ENCODE measurements around the gene RFNG. TPM values are rescaled to one million over a fixed set of nuclear protein-coding genes. Genes with fewer than 3 reads are reported as not detected.

The RFNG gene
- total RNA-seq, 4 donors from 2014 or later, result 33.2 to 92.0 (median 48.8) TPM

DNA sequence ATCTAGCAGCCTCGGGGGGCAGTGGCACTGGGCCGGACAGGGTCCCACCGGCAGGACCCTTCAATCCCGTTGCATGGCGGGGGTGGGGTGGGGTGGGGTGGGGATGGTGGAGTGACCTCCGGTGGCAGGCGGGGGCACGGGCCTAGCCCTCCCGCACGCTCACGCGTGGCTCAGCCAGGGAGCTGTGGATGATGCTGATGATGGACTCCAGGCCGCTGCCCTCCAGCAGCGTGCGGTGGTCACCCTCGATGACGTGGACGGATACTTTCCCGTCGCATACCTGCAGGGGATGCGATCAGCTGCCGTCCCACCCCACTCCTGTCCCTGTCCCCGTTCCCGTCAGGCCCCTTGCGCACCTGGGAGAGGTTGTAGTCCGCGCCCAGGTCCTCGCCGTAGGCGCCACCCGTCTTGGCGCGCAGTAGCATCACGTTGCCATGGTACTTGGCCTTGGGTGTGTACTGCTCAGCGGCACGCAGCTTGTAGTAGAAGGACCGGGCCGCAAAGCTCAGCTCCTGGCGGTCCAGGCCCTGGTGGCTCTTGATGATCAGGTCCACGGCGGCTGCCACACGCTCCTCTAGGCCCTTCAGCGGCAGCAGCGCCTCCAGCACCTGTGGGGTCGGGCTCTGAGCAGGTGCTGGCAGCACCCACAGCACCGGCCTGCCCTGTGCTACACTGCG, 27.5 kb upstream of the RFNG start:
- TF ChIP-seq EP300 (IDR thresholded peaks at IDR 0.05; ENCODE audit: low read depth) (no peak), POLR2AphosphoS5 (IDR thresholded peaks at IDR 0.05) (no peak), POLR2A (IDR thresholded peaks at IDR 0.05) (no peak)
- TF ChIP-seq, protein P1, sequence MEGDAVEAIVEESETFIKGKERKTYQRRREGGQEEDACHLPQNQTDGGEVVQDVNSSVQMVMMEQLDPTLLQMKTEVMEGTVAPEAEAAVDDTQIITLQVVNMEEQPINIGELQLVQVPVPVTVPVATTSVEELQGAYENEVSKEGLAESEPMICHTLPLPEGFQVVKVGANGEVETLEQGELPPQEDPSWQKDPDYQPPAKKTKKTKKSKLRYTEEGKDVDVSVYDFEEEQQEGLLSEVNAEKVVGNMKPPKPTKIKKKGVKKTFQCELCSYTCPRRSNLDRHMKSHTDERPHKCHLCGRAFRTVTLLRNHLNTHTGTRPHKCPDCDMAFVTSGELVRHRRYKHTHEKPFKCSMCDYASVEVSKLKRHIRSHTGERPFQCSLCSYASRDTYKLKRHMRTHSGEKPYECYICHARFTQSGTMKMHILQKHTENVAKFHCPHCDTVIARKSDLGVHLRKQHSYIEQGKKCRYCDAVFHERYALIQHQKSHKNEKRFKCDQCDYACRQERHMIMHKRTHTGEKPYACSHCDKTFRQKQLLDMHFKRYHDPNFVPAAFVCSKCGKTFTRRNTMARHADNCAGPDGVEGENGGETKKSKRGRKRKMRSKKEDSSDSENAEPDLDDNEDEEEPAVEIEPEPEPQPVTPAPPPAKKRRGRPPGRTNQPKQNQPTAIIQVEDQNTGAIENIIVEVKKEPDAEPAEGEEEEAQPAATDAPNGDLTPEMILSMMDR (IDR thresholded peaks at IDR 0.05), result no peak
- H3K4me1 ChIP-seq, result no peaks in the 10 kb centered on the region
- no peak overlapping the region for H3K27ac ChIP-seq
- 94% methylated on average over 38 of the region's 47 CpGs; no CpG with 5 or more reads in 1 of the 2 donors for WGBS, 2 donors (ENCODE audit: low coverage in 1 of 2)
- H3K9me3 ChIP-seq, result no peaks in the 10 kb centered on the region
- H3K27me3 ChIP-seq, result no peaks in the 10 kb centered on the region
- no peak overlapping the region for H3K4me3 ChIP-seq
- no peak for DNase-seq
- in situ Hi-C loops (cut with MboI; ENCODE audit: low pct_ligation_motif_present in 1 of 4, low pct_unique_long_range_greater_than_20kb in 1 of 4, low sequenced_read_pairs in 3 of 4) (no loop called here), intact Hi-C loops (cut with DNase I; ENCODE audit: low total_unique reads) (no loop called here)
- peaks cover 0 to 35% (median 16%) of the 10 kb centered on the region in 4 donors for H3K36me3 ChIP-seq

DNA sequence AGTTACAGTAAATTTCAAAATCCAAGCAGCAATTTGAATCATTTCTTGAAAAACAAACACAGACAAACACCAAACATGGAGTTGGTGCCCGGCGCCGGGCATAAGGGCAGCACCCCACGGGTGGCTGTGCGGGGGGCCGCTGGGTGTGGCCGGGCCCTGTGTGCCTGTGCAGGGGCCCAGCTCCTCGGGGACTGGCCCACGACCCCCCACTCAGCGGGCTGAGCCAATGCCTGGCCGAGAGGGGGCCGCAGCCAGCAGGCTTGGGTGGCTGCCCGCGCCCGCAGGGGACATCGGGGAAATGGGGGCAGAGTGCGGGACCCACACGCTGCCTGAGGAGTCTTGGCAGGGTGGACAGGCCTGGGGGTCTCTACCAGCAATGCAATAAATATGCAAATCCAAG, 26.8 kb upstream of the RFNG start:
- in situ Hi-C loops (cut with MboI; ENCODE audit: low pct_ligation_motif_present in 1 of 4, low pct_unique_long_range_greater_than_20kb in 1 of 4, low sequenced_read_pairs in 3 of 4), result no loop called here
- TF ChIP-seq POLR2AphosphoS5 (IDR thresholded peaks at IDR 0.05), result no peak
- no peak for TF ChIP-seq POLR2A (IDR thresholded peaks at IDR 0.05)
- no peak for TF ChIP-seq EP300 (IDR thresholded peaks at IDR 0.05; ENCODE audit: low read depth)
- TF ChIP-seq, protein P1 (IDR thresholded peaks at IDR 0.05), result no peak
- Histone ChIP-seq H3K27ac (no peak overlapping the region), H3K9me3 (no peaks in the 10 kb centered on the region), H3K27me3 (no peaks in the 10 kb centered on the region), H3K4me3 (no peak overlapping the region), H3K4me1 (peaks cover 0 to under 1% (median 0%) of the 10 kb centered on the region in 4 donors), H3K36me3 (peaks cover 0 to 35% (median 12%) of the 10 kb centered on the region in 4 donors)
- intact Hi-C loops (cut with DNase I; ENCODE audit: low total_unique reads), result no loop called here
- WGBS, 2 donors (ENCODE audit: low coverage in 1 of 2), result 92% methylated on average over 18 of the region's 18 CpGs; no CpG with 5 or more reads in 1 of the 2 donors
- DNase-seq, result no peak

DNA sequence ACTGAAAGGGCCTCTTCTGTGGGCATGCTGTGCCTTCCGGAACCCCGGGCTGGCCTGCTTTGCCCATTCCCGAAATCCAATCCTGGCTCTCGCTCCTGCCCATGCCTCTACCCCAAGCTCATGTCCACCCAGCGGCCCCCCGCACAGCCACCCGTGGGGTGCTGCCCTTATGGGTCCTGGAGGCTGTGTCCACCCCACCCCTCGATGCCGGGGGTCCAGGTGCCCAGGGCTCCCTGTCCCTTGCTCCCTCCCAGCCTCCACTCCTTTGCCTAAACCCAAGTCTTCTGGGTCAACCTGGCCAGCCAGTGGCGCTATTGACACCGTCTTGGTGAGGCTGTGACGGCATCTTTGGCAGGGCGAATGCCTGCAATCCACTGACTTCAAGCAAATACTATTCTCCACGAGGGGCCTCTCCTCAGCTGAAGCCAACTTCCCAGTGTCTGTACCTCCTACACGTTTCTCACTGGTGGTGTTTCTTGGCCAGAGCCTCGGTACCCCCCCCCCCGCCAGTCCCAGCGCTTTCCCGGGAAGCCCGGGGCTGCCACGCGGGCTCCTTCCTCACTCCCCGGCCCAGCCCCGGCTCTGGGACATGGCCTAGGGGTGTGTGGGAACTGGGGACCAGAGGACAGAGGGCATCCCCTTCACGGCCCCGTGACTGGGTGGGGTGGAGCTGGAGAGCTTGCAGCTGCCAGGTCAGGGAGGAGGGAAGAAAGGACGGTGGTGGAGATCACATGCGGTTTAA, 26.2 kb upstream of the RFNG start:
- no peak for DNase-seq
- H3K27ac ChIP-seq, result no peak overlapping the region
- peaks cover 0 to 6% (median 0%) of the 10 kb centered on the region in 4 donors for H3K4me1 ChIP-seq
- peaks cover 0 to 32% (median 10%) of the 10 kb centered on the region in 4 donors for H3K36me3 ChIP-seq
- intact Hi-C loops (cut with DNase I; ENCODE audit: low total_unique reads), result no loop called here
- WGBS, 2 donors (ENCODE audit: low coverage in 1 of 2), result 75% methylated on average over 28 of the region's 28 CpGs; no CpG with 5 or more reads in 1 of the 2 donors
- TF ChIP-seq POLR2A (IDR thresholded peaks at IDR 0.05) (no peak), EP300 (IDR thresholded peaks at IDR 0.05; ENCODE audit: low read depth) (no peak), POLR2AphosphoS5 (IDR thresholded peaks at IDR 0.05) (no peak)
- TF ChIP-seq, protein P1 (IDR thresholded peaks at IDR 0.05), result no peak
- in situ Hi-C loops (cut with MboI; ENCODE audit: low pct_ligation_motif_present in 1 of 4, low pct_unique_long_range_greater_than_20kb in 1 of 4, low sequenced_read_pairs in 3 of 4), result no loop called here
- H3K4me3 ChIP-seq, result no peak overlapping the region
- no peaks in the 10 kb centered on the region for H3K9me3 ChIP-seq
- H3K27me3 ChIP-seq, result no peaks in the 10 kb centered on the region

DNA sequence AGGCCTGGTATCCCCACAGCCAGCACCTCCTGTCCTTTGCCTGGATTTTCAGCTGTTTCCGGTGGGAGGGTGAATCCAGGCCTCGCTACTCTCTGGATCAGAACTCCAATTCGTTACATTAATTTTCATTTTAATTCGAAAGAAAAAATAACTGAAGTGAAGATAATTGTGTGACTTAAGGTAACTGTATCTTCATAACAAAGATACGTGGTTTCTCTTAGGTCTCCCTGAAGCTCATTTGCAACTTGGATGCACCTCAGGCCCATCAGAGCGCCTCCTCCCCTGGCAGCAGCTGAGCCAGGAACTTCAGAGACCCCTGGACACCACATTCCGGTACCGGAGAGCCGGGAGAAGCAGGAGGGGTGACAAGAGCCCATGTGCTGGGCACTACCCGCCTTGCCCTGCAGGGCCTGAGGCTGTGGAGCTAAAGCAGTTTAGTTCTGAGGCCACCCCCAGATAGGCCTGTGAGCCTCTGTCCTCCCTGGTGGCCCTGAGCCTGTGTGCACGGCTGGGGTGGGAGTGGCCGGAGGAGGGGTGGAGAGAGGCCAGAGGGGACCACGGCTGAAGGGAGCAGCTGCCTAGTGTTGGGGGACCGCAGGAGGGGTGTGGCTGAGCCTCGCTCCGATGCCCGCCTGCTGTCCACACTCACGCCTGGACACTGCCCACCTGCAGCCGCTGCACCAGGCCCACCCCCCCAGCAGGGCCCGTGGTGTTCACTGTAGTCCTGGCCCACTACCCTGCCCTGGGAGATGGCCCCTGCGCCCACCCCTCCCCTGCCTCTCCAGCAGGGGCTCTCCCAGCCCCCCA, 25.4 kb upstream of the RFNG start:
- WGBS, 2 donors (ENCODE audit: low coverage in 1 of 2), result 73 to 77% methylated on average over 4 to 21 of the region's 21 CpGs
- no peaks in the 10 kb centered on the region for H3K9me3 ChIP-seq
- intact Hi-C loops (cut with DNase I; ENCODE audit: low total_unique reads) (no loop called here), in situ Hi-C loops (cut with MboI; ENCODE audit: low pct_ligation_motif_present in 1 of 4, low pct_unique_long_range_greater_than_20kb in 1 of 4, low sequenced_read_pairs in 3 of 4) (no loop called here)
- no peak overlapping the region for H3K27ac ChIP-seq
- H3K4me3 ChIP-seq, result no peak overlapping the region
- TF ChIP-seq, protein P1 (IDR thresholded peaks at IDR 0.05), result no peak
- TF ChIP-seq EP300 (IDR thresholded peaks at IDR 0.05; ENCODE audit: low read depth) (no peak), POLR2A (IDR thresholded peaks at IDR 0.05) (no peak), POLR2AphosphoS5 (IDR thresholded peaks at IDR 0.05) (no peak)
- H3K4me1 ChIP-seq, result peaks cover 0 to 13% (median 2%) of the 10 kb centered on the region in 4 donors
- H3K27me3 ChIP-seq, result no peaks in the 10 kb centered on the region
- DNase-seq, result no peak
- peaks cover 0 to 26% (median 6%) of the 10 kb centered on the region in 4 donors for H3K36me3 ChIP-seq

All from transverse colon (tissue), 4 donors.